HepG2 (cell line): ENCODE data around the gene SGCD.

Experiments used
- CTCF ChIP-seq: sonication (generic); formaldehyde crosslinking; IDR thresholded peaks from 2 replicates; pipeline ENCODE4 v1.5.0; 2020; ENCODE audit warnings: mild to moderate bottlenecking, missing genetic modification reagents, moderate library complexity
- FOXM1 ChIP-seq: sonication (generic); formaldehyde crosslinking; IDR thresholded peaks from 2 replicates; pipeline ENCODE4 v1.5.0; 2020; ENCODE audit warnings: missing genetic modification reagents
- GZF1 ChIP-seq: sonication (generic); formaldehyde crosslinking; IDR thresholded peaks from 2 replicates; pipeline ENCODE4 v1.5.1; 2020; ENCODE audit warnings: mild to moderate bottlenecking, missing genetic modification reagents
- SKIL ChIP-seq: sonication (generic); formaldehyde crosslinking; IDR thresholded peaks from 2 replicates; pipeline ENCODE4 v1.8.0; 2022; ENCODE audit warnings: missing genetic modification reagents, mild to moderate bottlenecking, moderate library complexity, borderline replicate concordance
- TGIF2 ChIP-seq: IDR thresholded peaks from 2 replicates; pipeline ENCODE4 v1.6.1; 2016; ENCODE audit warnings: control low read depth, missing compliant biosample characterization

DNA sequence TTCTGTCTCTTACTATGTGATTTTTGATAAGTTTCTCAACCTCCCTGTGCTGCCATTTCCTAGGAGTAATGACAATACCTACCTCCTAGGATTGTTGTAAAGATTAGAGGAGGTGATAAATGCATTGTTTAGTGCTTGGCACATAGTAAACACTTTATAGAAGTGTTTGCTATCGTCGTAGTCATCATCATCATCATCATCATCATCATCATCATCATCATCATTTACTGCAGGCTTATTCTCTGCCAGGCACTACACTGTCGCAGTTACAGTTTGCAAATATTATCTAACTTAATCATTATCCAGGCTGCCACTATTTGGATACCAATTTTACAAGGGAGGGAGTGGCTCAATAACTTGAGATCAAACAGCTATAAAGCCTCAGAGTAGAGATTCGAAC, 24.5 kb downstream of the SGCD start:
- no peak for TF ChIP-seq FOXM1 (CRISPR knock-in tag)
- no peak for TF ChIP-seq SKIL
- TF ChIP-seq CTCF (CRISPR knock-in tag) = no peak
- no peak for TF ChIP-seq TGIF2 (CRISPR knock-in tag)
- TF ChIP-seq GZF1 (CRISPR knock-in tag) = no peak
